HG03558 (cell line): ENCODE measurements around the gene HDDC3.

Experiments used
- ATAC-seq: cut with Tn5 transposase; IDR thresholded peaks from one replicate; pipeline ENCODE4 v1.9.1; 2021; ENCODE audit warnings: moderate number of reproducible peaks; ENCODE audit not compliant: unreplicated experiment; ENCODE audit errors: extremely low read depth

The HDDC3 gene

GRCh38 chr15:90895571-90896117, 36.7 kb downstream of the HDDC3 start:
- ATAC-seq: no peak

- ATAC-seq: no peak
Observed at GRCh38 chr15:90893175-90894090, 38.9 kb downstream of the HDDC3 start.

DNA sequence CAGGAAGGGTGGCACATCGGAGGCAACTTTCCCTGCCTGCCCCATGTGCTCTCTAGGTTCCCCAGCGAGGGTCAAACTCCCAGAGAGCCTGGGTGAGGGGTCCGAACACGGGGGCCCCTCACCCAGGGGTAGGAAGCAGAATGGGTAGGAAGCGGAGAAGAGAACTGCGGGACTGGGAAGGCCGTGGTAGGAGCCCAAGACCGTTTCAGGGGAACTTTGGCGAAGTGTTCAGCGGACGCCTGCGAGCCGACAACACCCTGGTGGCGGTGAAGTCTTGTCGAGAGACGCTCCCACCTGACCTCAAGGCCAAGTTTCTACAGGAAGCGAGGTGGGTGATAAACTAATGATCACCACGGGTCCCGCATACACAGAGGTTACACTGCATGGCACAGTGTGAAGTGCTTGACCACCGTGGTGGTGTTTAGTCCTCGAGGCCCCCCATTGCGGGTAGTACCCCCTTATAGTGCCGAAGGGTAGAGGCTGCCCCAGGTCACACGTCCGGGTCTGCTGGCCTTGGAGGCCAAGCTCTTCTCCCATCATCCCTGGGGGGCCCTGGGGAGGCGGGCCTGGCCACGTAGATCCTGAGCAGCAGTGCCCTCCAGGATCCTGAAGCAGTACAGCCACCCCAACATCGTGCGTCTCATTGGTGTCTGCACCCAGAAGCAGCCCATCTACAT, 39.7 kb downstream of the HDDC3 start:
- no peak for ATAC-seq

GRCh38 chr15:90892023-90892422, 40.3 kb downstream of the HDDC3 start:
- no peak for ATAC-seq

DNA sequence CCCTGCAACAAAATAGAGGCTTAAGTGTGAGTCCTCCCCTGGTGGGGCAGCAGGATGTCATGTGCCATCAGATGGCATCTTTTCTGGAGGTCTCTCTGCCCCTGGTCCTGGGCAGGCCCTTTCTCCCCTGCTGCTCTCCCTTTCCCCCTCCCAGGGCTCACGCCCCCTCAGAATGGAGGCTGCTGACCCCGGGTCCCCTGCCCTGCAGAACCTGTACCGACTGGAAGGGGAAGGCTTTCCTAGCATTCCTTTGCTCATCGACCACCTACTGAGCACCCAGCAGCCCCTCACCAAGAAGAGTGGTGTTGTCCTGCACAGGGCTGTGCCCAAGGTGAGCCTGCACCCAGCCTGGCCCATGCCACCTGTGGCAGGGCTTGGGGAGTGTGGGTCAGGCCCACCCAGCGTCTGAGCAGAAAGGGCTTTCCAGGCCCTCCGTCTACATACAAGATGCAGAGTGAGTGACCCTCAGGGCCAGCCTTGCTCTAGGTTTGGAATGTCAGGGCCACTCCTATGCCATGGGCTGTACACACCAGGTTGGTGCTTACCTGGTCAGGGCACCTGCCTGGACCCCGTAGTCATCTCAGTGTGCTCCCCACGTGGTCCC, 40.9 kb downstream of the HDDC3 start:
- ATAC-seq: no peak

DNA sequence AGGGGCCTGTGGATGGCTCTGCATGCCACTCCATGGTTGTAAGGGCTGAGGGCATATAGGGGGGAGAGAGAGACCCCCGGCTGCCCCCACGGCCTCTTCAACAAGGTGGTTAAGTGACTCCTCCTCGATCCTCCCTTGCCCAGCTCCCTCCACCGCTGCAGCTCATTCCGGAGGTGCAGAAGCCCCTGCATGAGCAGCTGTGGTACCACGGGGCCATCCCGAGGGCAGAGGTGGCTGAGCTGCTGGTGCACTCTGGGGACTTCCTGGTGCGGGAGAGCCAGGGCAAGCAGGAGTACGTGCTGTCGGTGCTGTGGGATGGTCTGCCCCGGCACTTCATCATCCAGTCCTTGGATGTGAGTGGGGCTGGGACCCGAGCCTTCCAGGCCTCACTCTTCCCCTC, 41.5 kb downstream of the HDDC3 start:
- no peak for ATAC-seq

GRCh38 chr15:90889736-90890456, 42.5 kb downstream of the HDDC3 start:
- ATAC-seq: no peak

DNA sequence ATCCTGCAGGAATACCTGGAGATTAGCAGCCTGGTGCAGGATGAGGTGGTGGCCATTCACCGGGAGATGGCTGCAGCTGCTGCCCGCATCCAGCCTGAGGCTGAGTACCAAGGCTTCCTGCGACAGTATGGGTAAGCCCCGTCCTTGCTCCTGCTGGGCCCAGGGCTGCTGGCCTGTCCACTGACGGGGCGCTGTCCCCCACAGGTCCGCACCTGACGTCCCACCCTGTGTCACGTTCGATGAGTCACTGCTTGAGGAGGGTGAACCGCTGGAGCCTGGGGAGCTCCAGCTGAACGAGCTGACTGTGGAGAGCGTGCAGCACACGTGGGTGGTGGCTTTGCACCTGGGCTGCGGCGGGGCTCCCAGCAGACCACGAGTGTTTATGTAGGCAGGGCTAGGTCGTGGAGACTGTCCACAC, 43.0 kb downstream of the HDDC3 start:
- ATAC-seq: no peak

DNA sequence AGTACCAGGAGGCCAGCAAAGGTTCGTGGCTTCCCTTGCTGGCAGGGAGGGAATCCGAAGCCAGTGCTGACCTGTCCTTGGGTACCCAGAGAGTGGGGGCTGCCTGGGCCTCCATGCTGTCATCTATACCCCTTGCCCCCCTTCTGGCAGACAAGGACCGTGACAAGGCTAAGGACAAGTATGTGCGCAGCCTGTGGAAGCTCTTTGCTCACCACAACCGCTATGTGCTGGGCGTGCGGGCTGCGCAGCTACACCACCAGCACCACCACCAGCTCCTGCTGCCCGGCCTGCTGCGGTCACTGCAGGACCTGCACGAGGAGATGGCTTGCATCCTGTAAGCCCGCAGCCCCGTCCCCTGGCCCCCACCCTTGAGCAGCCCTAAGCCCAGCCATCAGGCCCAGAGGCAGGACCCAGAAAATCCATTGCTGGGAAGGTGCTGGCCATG, 45.3 kb downstream of the HDDC3 start:
- ATAC-seq: no peak

DNA sequence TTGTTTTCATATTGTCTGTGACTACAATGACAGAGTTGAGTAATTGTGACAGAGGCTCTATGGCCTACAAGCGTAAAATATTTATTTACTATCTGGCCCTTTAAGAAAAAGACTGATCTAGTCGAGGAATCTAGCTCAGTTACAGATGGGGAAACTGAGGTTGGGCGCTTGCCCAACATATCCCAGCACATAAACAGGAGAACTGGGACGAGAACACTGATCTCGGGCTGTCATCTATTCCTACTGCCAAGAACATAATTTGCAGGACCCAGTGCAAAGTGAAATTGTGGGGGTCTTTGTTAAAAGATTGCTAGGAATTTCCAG, 46.1 kb downstream of the HDDC3 start:
- ATAC-seq: no peak

DNA sequence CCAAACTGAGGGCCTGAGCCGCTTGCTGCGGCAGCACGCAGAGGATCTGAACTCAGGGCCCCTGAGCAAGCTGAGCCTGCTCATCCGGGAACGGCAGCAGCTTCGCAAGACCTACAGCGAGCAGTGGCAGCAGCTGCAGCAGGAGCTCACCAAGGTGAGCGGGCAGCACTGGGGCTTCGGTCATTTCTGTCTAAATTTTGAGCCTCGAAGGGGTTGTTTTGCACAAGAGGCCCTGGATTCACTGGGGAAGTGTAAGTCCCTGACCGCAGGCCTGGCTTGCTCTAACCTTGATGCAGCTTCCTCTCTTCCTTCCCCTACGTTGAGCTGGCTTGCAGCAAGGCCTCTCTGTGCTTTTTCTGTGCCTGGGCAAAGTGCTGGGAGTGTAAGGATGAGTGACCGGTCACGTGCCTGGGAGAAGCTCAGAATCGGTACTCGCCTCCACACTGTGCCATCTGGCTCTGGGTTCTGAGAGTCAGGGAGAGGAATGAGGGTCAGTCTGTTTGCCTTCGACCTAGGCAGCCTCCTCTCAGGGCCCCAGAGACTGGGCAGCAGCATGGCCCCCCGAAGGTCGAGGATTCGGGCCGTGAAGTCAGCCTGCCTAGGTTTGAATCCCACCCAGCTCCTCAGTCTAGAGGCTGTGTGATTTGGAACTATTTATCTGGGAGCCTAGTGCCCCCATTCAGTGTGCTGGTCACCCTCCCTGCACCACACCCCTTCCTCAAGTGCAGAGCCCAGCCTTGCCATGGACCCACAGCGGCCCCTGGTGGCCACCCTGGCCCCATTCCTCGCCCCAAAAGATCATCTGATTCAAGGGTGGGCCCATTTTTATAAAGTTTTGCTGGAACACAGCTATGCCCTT, 46.7 kb downstream of the HDDC3 start:
- no peak for ATAC-seq

GRCh38 chr15:90884719-90885431, 47.5 kb downstream of the HDDC3 start:
- no peak for ATAC-seq

DNA sequence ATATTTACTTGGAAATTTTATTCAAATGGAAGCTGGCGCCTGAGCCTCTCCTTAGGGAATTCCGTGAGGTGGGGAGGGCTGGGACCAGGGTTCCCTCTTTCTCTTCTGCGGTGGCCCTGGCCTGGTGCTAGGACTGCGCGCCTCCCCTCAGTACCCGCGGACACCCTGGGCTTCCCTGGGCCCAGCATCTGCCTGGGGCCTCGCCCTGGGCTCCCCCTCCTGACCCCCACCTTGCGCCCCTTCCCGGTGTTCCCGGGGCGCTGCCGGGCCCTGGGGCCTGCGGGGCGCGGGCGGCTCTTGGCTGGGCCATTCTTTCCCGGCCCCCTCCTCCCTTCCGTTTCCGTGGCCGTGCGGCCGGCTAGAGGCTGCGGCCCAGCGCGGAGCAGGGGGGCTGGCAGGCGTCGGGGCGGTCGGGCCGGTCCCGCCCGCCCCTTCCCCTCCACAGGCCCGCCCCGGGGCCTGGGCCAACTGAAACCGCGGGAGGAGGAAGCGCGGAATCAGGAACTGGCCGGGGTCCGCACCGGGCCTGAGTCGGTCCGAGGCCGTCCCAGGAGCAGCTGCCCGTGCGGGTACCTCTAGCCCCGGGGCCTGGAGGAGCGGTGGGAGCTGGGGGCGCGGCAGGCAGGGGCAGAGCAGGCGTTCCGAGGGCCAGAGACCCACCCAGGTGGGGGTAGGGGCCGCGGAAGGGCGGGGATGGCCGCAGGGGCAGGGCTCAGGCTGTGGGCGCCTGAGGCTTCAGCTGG, 48.2 kb downstream of the HDDC3 start, which contains the start of gene FES:
Gene FES, plus strand, starts transcription at position 529 of the 743 bp plus-strand sequence. CDS start 542 bp downstream, outside the sequence.
- ATAC-seq: no peak

- ATAC-seq: no peak
Observed at GRCh38 chr15:90883526-90883975, 48.8 kb downstream of the HDDC3 start.

DNA sequence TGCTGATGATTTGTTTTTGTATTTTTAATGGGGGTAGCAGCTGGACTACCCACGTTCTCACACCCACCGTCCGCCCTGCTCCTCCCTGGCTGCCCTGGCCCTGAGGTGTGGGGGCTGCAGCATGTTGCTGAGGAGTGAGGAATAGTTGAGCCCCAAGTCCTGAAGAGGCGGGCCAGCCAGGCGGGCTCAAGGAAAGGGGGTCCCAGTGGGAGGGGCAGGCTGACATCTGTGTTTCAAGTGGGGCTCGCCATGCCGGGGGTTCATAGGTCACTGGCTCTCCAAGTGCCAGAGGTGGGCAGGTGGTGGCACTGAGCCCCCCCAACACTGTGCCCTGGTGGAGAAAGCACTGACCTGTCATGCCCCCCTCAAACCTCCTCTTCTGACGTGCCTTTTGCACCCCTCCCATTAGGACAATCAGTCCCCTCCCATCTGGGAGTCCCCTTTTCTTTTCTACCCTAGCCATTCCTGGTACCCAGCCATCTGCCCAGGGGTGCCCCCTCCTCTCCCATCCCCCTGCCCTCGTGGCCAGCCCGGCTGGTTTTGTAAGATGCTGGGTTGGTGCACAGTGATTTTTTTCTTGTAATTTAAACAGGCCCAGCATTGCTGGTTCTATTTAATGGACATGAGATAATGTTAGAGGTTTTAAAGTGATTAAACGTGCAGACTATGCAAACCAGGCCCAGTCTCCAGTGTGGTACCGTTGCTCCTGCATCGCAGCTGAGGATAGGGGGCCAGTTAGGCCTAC, 49.4 kb downstream of the HDDC3 start:
- ATAC-seq: no peak

DNA sequence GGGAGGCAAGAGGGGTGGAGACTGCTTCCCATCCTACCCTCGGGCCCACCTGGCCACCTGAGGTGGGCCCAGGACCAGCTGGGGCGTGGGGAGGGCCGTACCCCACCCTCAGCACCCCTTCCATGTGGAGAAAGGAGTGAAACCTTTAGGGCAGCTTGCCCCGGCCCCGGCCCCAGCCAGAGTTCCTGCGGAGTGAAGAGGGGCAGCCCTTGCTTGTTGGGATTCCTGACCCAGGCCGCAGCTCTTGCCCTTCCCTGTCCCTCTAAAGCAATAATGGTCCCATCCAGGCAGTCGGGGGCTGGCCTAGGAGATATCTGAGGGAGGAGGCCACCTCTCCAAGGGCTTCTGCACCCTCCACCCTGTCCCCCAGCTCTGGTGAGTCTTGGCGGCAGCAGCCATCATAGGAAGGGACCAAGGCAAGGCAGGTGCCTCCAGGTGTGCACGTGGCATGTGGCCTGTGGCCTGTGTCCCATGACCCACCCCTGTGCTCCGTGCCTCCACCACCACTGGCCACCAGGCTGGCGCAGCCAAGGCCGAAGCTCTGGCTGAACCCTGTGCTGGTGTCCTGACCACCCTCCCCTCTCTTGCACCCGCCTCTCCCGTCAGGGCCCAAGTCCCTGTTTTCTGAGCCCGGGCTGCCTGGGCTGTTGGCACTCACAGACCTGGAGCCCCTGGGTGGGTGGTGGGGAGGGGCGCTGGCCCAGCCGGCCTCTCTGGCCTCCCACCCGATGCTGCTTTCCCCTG, 50.2 kb downstream of the HDDC3 start:
- ATAC-seq: no peak
